H9 (cell line): Measurements from ENCODE around the gene ARPC2. TPM values are rescaled to one million over a fixed set of nuclear protein-coding genes. Genes with fewer than 3 reads are reported as not detected.

Experiments
- DNase-seq: peaks from one replicate; pipeline ENCODE4 v3.0.0-alpha.2; 2017
- H2AFZ ChIP-seq: one replicate; pipeline ENCODE4 v1.6.1; 2013; ENCODE audit warnings: mild to moderate bottlenecking, low read length, control low read depth, moderate library complexity
- H2AK5ac ChIP-seq: 2 replicates; pipeline ENCODE4 v1.6.1; 2013; ENCODE audit warnings: low read length, control low read depth, mixed read lengths; ENCODE audit not compliant: insufficient read length
- H2BK120ac ChIP-seq: one replicate; pipeline ENCODE4 v1.6.1; 2013; ENCODE audit warnings: low read depth, mild to moderate bottlenecking, low read length, control low read depth, inconsistent platforms; ENCODE audit not compliant: poor library complexity, severe bottlenecking
- H2BK12ac ChIP-seq: 2 replicates; pipeline ENCODE4 v1.6.1; 2013; ENCODE audit warnings: low read length, control low read depth, mixed read lengths, low read depth; ENCODE audit not compliant: insufficient read length
- H2BK15ac ChIP-seq: 2 replicates; pipeline ENCODE4 v1.6.1; 2013; ENCODE audit warnings: low read depth, low read length, control low read depth
- H2BK20ac ChIP-seq: one replicate; pipeline ENCODE4 v1.6.1; 2013; ENCODE audit warnings: low read depth, mild to moderate bottlenecking, low read length, control low read depth, inconsistent platforms; ENCODE audit not compliant: poor library complexity, severe bottlenecking
- H2BK5ac ChIP-seq: 2 replicates; pipeline ENCODE4 v1.6.1; 2013; ENCODE audit warnings: low read length, control low read depth, mixed read lengths; ENCODE audit not compliant: insufficient read length
- H3K14ac ChIP-seq: 2 replicates; pipeline ENCODE4 v1.6.1; 2013; ENCODE audit warnings: low read length, control low read depth; ENCODE audit not compliant: insufficient read depth
- H3K18ac ChIP-seq: 2 replicates; pipeline ENCODE4 v1.6.1; 2013; ENCODE audit warnings: low read depth, mild to moderate bottlenecking, mixed read lengths, low read length, control low read depth; ENCODE audit not compliant: insufficient read length
- H3K23ac ChIP-seq: 2 replicates; pipeline ENCODE4 v1.6.1; 2013; ENCODE audit warnings: low read length, control low read depth, mixed read lengths, low read depth; ENCODE audit not compliant: insufficient read length
- H3K23me2 ChIP-seq: 2 replicates; pipeline ENCODE4 v1.6.1; 2013; ENCODE audit warnings: low read depth, mild to moderate bottlenecking, mixed read lengths, low read length, control low read depth; ENCODE audit not compliant: insufficient read length, poor library complexity, severe bottlenecking
- H3K27ac ChIP-seq: 2 replicates; pipeline ENCODE4 v1.5.1; 2013; ENCODE audit warnings: low read length, control low read depth, mixed read lengths, low read depth; ENCODE audit not compliant: insufficient read length
- H3K27me3 ChIP-seq: 2 replicates; pipeline ENCODE4 v1.6.1; 2013; ENCODE audit warnings: low read length, control low read depth, inconsistent platforms; ENCODE audit not compliant: insufficient read depth
- H3K4ac ChIP-seq: 2 replicates; pipeline ENCODE4 v1.6.1; 2013; ENCODE audit warnings: low read depth, mild to moderate bottlenecking, control low read depth, inconsistent platforms, low read length, moderate library complexity
- H3K4me1 ChIP-seq: 2 replicates; pipeline ENCODE4 v1.6.1; 2013; ENCODE audit warnings: low read length, control low read depth, inconsistent platforms; ENCODE audit not compliant: insufficient read depth
- H3K4me2 ChIP-seq: 2 replicates; pipeline ENCODE4 v1.6.1; 2013; ENCODE audit warnings: low read length, control low read depth, mixed read lengths; ENCODE audit not compliant: insufficient read length, insufficient read depth
- H3K56ac ChIP-seq: 2 replicates; pipeline ENCODE4 v1.6.1; 2013; ENCODE audit warnings: low read depth, mild to moderate bottlenecking, mixed read lengths, low read length, control low read depth; ENCODE audit not compliant: insufficient read length
- H3K79me1 ChIP-seq: 2 replicates; pipeline ENCODE4 v1.6.1; 2013; ENCODE audit warnings: low read depth, mild to moderate bottlenecking, moderate library complexity, low read length, control low read depth, inconsistent platforms; ENCODE audit not compliant: insufficient read depth, poor library complexity, severe bottlenecking
- H3K79me2 ChIP-seq: 2 replicates; pipeline ENCODE4 v1.6.1; 2013; ENCODE audit warnings: low read length, control low read depth, inconsistent platforms; ENCODE audit not compliant: insufficient read depth
- H3K9ac ChIP-seq: 2 replicates; pipeline ENCODE4 v1.6.1; 2013; ENCODE audit warnings: low read length, control low read depth, mixed read lengths; ENCODE audit not compliant: insufficient read length; ENCODE audit errors: extremely low read depth
- H3K9me3 ChIP-seq: one replicate; pipeline ENCODE4 v1.6.1; 2013; ENCODE audit warnings: low read depth, low read length, inconsistent platforms; ENCODE audit not compliant: control insufficient read depth
- H3T11ph ChIP-seq: one replicate; pipeline ENCODE4 v1.6.1; 2013; ENCODE audit warnings: mild to moderate bottlenecking, low read length, control low read depth, inconsistent platforms
- H4K20me1 ChIP-seq: one replicate; pipeline ENCODE4 v1.6.1; 2013; ENCODE audit not compliant: control insufficient read depth, insufficient read length, insufficient read depth
- H4K5ac ChIP-seq: 2 replicates; pipeline ENCODE4 v1.6.1; 2013; ENCODE audit warnings: low read depth, mild to moderate bottlenecking, mixed read lengths, low read length, control low read depth; ENCODE audit not compliant: insufficient read length
- H4K8ac ChIP-seq: replicated peaks from 2 replicates; pipeline ENCODE4 v1.6.1; 2013; ENCODE audit warnings: low read length, control low read depth, mixed read lengths, low read depth; ENCODE audit not compliant: insufficient read length
- H4K91ac ChIP-seq: 2 replicates; pipeline ENCODE4 v1.6.1; 2013; ENCODE audit warnings: low read depth, mild to moderate bottlenecking, moderate library complexity, mixed read lengths, low read length, control low read depth; ENCODE audit not compliant: insufficient read length
- H3K27ac Mint-ChIP-seq, 3 experiments: 2 replicates in 2 of 3; 3 replicates in 1 of 3; pipeline ENCODE4 v1.8.0; 2020 to 2021; ENCODE audit warnings: mixed read lengths in 3 of 3, mild to moderate bottlenecking in 1 of 3, moderate library complexity in 1 of 3
- H3K27me3 Mint-ChIP-seq: 2 replicates; pipeline ENCODE4 v1.8.0; 2021; ENCODE audit warnings: low read depth, mild to moderate bottlenecking, moderate library complexity, mixed read lengths
- H3K36me3 Mint-ChIP-seq, 3 experiments: 2 replicates in 2 of 3; 3 replicates in 1 of 3; pipeline ENCODE4 v1.8.0; 2020 to 2021; ENCODE audit warnings: low read depth in 3 of 3, mixed read lengths in 3 of 3; ENCODE audit not compliant: insufficient read depth in 1 of 3
- H3K4me1 Mint-ChIP-seq, 2 experiments: 2 replicates each; pipeline ENCODE4 v1.8.0; 2020; ENCODE audit warnings: mixed read lengths in 2 of 2
- H3K4me3 Mint-ChIP-seq, 2 experiments: 2 replicates in 1 of 2; 3 replicates in 1 of 2; pipeline ENCODE4 v1.8.0; 2020 to 2021; ENCODE audit warnings: mild to moderate bottlenecking in 2 of 2, mixed read lengths in 2 of 2, moderate library complexity in 1 of 2
- H3K9me3 Mint-ChIP-seq, 2 experiments: 2 replicates in 1 of 2; 3 replicates in 1 of 2; pipeline ENCODE4 v1.8.0; 2020; ENCODE audit warnings: mild to moderate bottlenecking in 2 of 2, mixed read lengths in 2 of 2, moderate library complexity in 1 of 2
- WGBS: extraction: QIAGEN DNeasy Blood & Tissue Kit; methylation state at CpG from one replicate; pipeline ENCODE4 v1.1.7; 2013; ENCODE audit warnings: missing lambda C conversion rate, low lambda C conversion rate, mixed read lengths; ENCODE audit not compliant: insufficient read length; ENCODE audit errors: extremely low coverage; 5-methylcytosine and 5-hydroxymethylcytosine counted together
- total RNA-seq: library from RNA; stranded (reverse); gene quantifications from 2 replicates; pipeline ENCODE4 v1.2.1, GENCODE V29; 2021
- TF ChIP-seq, protein P1 (sequence below): fragments of 200-600 bp; sonication (generic); conservative IDR thresholded peaks from 3 replicates; pipeline ENCODE4 v1.8.0; 2021; ENCODE audit warnings: antibody characterized with exemption, mild to moderate bottlenecking

The ARPC2 gene
- total RNA-seq, 1 experiment from 2014 or later: 197 TPM

DNA sequence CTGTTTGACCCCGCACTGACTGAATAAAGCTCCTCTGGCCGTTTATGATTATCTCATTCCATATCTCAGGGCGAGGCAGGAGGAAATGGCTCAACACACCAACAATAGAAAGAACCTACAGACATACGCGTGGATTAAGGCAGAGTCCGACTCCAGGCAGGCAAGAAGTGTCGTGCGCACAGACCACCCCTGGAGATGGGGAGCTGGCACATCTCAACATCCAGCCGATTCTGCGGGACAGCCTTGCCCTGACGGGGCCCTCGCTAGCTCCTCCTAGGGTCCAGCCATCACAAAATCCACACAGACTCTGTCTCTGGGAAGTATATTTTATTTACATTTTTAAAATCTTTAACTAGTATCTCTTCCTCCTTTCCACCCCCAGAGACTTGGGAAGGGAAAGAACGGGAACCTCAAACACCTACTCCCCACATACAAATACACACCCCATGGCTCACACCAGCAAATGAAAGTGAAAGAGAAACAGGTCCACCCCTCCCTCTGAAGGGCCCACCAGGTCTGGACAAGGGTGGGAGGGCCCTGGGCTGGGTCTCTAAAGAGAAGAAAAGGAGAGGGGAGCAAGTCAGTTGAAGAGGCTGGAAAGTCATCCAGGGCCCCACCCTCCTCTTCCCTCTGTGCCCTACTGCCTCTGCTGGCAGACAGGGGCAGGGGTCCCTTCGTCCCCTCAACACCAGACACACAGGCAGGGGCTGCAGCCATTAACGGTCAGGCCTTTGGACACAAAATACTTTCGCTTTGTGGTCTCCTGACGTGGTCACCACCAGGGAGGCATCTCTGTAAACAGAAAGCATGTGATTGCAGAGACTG, 47.0 kb downstream of the ARPC2 start:
- no peaks in the 10 kb centered on the region for H3K9me3 ChIP-seq
- no peaks in the 10 kb centered on the region for H4K20me1 ChIP-seq
- no peak overlapping the region for H3K23ac ChIP-seq
- H3K14ac ChIP-seq: no peak overlapping the region
- no peak overlapping the region for H2BK12ac ChIP-seq
- TF ChIP-seq, protein P1, sequence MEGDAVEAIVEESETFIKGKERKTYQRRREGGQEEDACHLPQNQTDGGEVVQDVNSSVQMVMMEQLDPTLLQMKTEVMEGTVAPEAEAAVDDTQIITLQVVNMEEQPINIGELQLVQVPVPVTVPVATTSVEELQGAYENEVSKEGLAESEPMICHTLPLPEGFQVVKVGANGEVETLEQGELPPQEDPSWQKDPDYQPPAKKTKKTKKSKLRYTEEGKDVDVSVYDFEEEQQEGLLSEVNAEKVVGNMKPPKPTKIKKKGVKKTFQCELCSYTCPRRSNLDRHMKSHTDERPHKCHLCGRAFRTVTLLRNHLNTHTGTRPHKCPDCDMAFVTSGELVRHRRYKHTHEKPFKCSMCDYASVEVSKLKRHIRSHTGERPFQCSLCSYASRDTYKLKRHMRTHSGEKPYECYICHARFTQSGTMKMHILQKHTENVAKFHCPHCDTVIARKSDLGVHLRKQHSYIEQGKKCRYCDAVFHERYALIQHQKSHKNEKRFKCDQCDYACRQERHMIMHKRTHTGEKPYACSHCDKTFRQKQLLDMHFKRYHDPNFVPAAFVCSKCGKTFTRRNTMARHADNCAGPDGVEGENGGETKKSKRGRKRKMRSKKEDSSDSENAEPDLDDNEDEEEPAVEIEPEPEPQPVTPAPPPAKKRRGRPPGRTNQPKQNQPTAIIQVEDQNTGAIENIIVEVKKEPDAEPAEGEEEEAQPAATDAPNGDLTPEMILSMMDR: peak; percentile 30; the same call in 2 of the 3 replicates
- H3K4me1 ChIP-seq: peaks cover 4% of the 10 kb centered on the region; the same call in 1 of the 2 replicates
- no peak for DNase-seq
- Mint-ChIP-seq H3K27ac (peak overlapping the region in 1 of 3 experiments; percentile 4; a peak in 1 of 7 replicates), H3K36me3 (peaks cover 17 to 40% (median 34%) of the 10 kb centered on the region in 3 experiments), H3K4me3 (no peak overlapping the region), H3K4me1 (peaks cover 19 to 25% of the 10 kb centered on the region in 2 experiments), H3K27me3 (no peaks in the 10 kb centered on the region), H3K9me3 (no peaks in the 10 kb centered on the region)
- H2AK5ac ChIP-seq: no peak overlapping the region
- H2AFZ ChIP-seq: no peak overlapping the region
- no peak overlapping the region for H2BK15ac ChIP-seq
- H3K56ac ChIP-seq: no peak overlapping the region
- H3K79me2 ChIP-seq: no peaks in the 10 kb centered on the region
- no peak overlapping the region for H3K4ac ChIP-seq
- no peak overlapping the region for H2BK120ac ChIP-seq
- H3K27me3 ChIP-seq: no peaks in the 10 kb centered on the region
- no peak overlapping the region for H2BK5ac ChIP-seq
- no peak overlapping the region for H3K4me2 ChIP-seq
- WGBS: no CpG with 5 or more reads among the region's 17 CpGs
- H3K18ac ChIP-seq: no peak overlapping the region
- H3K79me1 ChIP-seq: no peaks in the 10 kb centered on the region
- H4K91ac ChIP-seq: no peak overlapping the region
- no peak overlapping the region for H3K9ac ChIP-seq
- no peak overlapping the region for H2BK20ac ChIP-seq
- no peak overlapping the region for H3K27ac ChIP-seq
- no peak overlapping the region for H4K8ac ChIP-seq
- no peak overlapping the region for H4K5ac ChIP-seq
- H3T11ph ChIP-seq: no peak overlapping the region
- peaks cover under 1% of the 10 kb centered on the region for H3K23me2 ChIP-seq
